HCT116 (cell line): ENCODE data around the gene CDCP2.

ENCODE experiments used
- EGR1 ChIP-seq: IDR thresholded peaks from 2 replicates; pipeline ENCODE4 v1.6.1; 2012; ENCODE audit warnings: low read depth
- JUND ChIP-seq: IDR thresholded peaks from 2 replicates; pipeline ENCODE4 v1.6.1; 2012
- RAD21 ChIP-seq: IDR thresholded peaks from 2 replicates; pipeline ENCODE4 v1.6.1; 2012; ENCODE audit warnings: low read depth, mild to moderate bottlenecking
- SRF ChIP-seq: IDR thresholded peaks from 2 replicates; pipeline ENCODE4 v1.6.1; 2012; ENCODE audit warnings: low read depth

GRCh38 chr1:54190526-54190925 is 37.7 kb upstream of the CDCP2 start:
- TF ChIP-seq RAD21 (no peak), EGR1 (no peak), JUND (no peak), SRF (no peak)
